HL-60 (cell line): Measurements from ENCODE around the gene DMRTB1.

ENCODE experiments used
- GABPA ChIP-seq: IDR thresholded peaks from 2 replicates; pipeline ENCODE4 v1.6.1; 2012; ENCODE audit warnings: low read depth
- POLR2AphosphoS5 ChIP-seq: IDR thresholded peaks from 2 replicates; pipeline ENCODE4 v1.6.1; 2012; ENCODE audit warnings: low read depth
- REST ChIP-seq: IDR thresholded peaks from 2 replicates; pipeline ENCODE4 v1.6.1; 2012; ENCODE audit warnings: low read depth; ENCODE audit not compliant: insufficient replicate concordance
- SPI1 ChIP-seq: IDR thresholded peaks from 2 replicates; pipeline ENCODE4 v1.6.1; 2012; ENCODE audit warnings: low read depth, mild to moderate bottlenecking, borderline replicate concordance
- TF ChIP-seq, protein P1 (sequence below): IDR thresholded peaks from one replicate; pipeline ENCODE4 v1.5.1; 2011; ENCODE audit warnings: low read length, control low read depth, inconsistent platforms; ENCODE audit not compliant: insufficient read depth

- TF ChIP-seq, protein P1, sequence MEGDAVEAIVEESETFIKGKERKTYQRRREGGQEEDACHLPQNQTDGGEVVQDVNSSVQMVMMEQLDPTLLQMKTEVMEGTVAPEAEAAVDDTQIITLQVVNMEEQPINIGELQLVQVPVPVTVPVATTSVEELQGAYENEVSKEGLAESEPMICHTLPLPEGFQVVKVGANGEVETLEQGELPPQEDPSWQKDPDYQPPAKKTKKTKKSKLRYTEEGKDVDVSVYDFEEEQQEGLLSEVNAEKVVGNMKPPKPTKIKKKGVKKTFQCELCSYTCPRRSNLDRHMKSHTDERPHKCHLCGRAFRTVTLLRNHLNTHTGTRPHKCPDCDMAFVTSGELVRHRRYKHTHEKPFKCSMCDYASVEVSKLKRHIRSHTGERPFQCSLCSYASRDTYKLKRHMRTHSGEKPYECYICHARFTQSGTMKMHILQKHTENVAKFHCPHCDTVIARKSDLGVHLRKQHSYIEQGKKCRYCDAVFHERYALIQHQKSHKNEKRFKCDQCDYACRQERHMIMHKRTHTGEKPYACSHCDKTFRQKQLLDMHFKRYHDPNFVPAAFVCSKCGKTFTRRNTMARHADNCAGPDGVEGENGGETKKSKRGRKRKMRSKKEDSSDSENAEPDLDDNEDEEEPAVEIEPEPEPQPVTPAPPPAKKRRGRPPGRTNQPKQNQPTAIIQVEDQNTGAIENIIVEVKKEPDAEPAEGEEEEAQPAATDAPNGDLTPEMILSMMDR, result no peak
- TF ChIP-seq SPI1, result no peak
- no peak for TF ChIP-seq POLR2AphosphoS5
- TF ChIP-seq GABPA, result no peak
- TF ChIP-seq REST, result no peak
Measured at GRCh38 chr1:53465023-53465957, 6.1 kb downstream of the DMRTB1 start.
